CD4-positive, alpha-beta T cell (primary cell): ENCODE measurements around the gene CD2AP. TPM values are rescaled to one million over a fixed set of nuclear protein-coding genes. Genes with fewer than 3 reads are reported as not detected.

Experiments used
- ATAC-seq: fragments of 200-7000 bp; cut with Tn5 transposase; one replicate; pipeline ENCODE4 v1.10.0; 2022; ENCODE audit warnings: mild to moderate bottlenecking; ENCODE audit not compliant: poor library complexity
- CTCF ChIA-PET: fragments of 350-600 bp; sonication (Branson Sonifier 250); formaldehyde crosslinking; loops from one replicate; lab custom pipeline; 2021; ENCODE audit warnings: antibody characterized with exemption, inconsistent platforms; lab: Charles Lee
- POLR2A ChIA-PET: fragments of 350-600 bp; sonication (Branson Sonifier 250); formaldehyde crosslinking; loops from one replicate; lab custom pipeline; 2021; ENCODE audit warnings: antibody characterized with exemption, inconsistent platforms; lab: Charles Lee
- DNase-seq, 14 experiments: peaks; one replicate each; pipeline ENCODE4 v3.0.0-alpha.2; 2013 to 2020; ENCODE audit warnings: mixed read lengths in 2 of 14
- H3K27ac ChIP-seq, 2 donors: one replicate each; pipeline versions ENCODE4 v1.5.1 to v1.7.0; 2013; ENCODE audit warnings: low read length in 2 of 2, low read depth in 1 of 2, mild to moderate bottlenecking in 1 of 2
- H3K27me3 ChIP-seq, 2 experiments: 1 replicate in 1 of 2; 2 replicates in 1 of 2; pipeline versions ENCODE4 v1.6.1 to v1.7.0; 2013; ENCODE audit warnings: low read length in 2 of 2, control low read depth in 1 of 2, mild to moderate bottlenecking in 1 of 2, moderate library complexity in 1 of 2; ENCODE audit not compliant: insufficient read depth in 2 of 2, control insufficient read depth in 1 of 2
- H3K36me3 ChIP-seq: one replicate; pipeline ENCODE4 v1.6.1; 2013; ENCODE audit warnings: low read length, control low read depth; ENCODE audit not compliant: insufficient read depth
- H3K4me1 ChIP-seq: one replicate; pipeline ENCODE4 v1.6.1; 2013; ENCODE audit warnings: low read length, control low read depth; ENCODE audit not compliant: insufficient read depth
- H3K4me3 ChIP-seq: one replicate; pipeline ENCODE4 v1.5.1; 2013; ENCODE audit warnings: mild to moderate bottlenecking, low read length, moderate library complexity
- H3K9me3 ChIP-seq, 2 experiments: 1 replicate in 1 of 2; 2 replicates in 1 of 2; pipeline versions ENCODE4 v1.6.1 to v1.7.0; 2013; ENCODE audit warnings: low read length in 2 of 2, mild to moderate bottlenecking in 2 of 2, control low read depth in 1 of 2, moderate library complexity in 1 of 2; ENCODE audit not compliant: control insufficient read depth in 1 of 2, insufficient read depth in 1 of 2
- H3K27ac Mint-ChIP-seq: one replicate; pipeline ENCODE4 v1.8.0; 2020; ENCODE audit warnings: mixed read lengths
- H3K27me3 Mint-ChIP-seq: one replicate; pipeline ENCODE4 v1.8.0; 2021; ENCODE audit warnings: mixed read lengths
- H3K36me3 Mint-ChIP-seq: one replicate; pipeline ENCODE4 v1.8.0; 2021; ENCODE audit warnings: low read depth, mixed read lengths
- H3K4me1 Mint-ChIP-seq: one replicate; pipeline ENCODE4 v1.8.0; 2021; ENCODE audit warnings: low read depth, mixed read lengths
- H3K4me3 Mint-ChIP-seq: one replicate; pipeline ENCODE4 v1.8.0; 2020; ENCODE audit warnings: mild to moderate bottlenecking, mixed read lengths
- H3K9me3 Mint-ChIP-seq: one replicate; pipeline ENCODE4 v1.8.0; 2020; ENCODE audit warnings: mixed read lengths
- intact Hi-C, 2 experiments: fragments of 100-400 bp; cut with DNase I in 1 of 2; cut with micrococcal nuclease in 1 of 2; formaldehyde crosslinking; loops; one replicate each; pipeline versions ENCODE4 v1.15.1 to v1.9.0; 2023 to 2025; cut with DNase I, micrococcal nuclease
- total RNA-seq, 174 experiments: library from RNA in 2 of 174; stranded (reverse) in 2 of 174; gene quantifications; one replicate each; pipeline ENCODE4 v1.2.3 and lab custom pipeline; 2021 to 2026
- TF ChIP-seq, protein P1 (sequence below): fragments of 200-600 bp; IDR thresholded peaks from one replicate; pipeline ENCODE4 v1.8.0; 2022; ENCODE audit warnings: antibody characterized with exemption, mild to moderate bottlenecking

CD2AP gene
- total RNA-seq, 2 experiments from 2014 or later: 29.4 to 31.3 TPM

DNA sequence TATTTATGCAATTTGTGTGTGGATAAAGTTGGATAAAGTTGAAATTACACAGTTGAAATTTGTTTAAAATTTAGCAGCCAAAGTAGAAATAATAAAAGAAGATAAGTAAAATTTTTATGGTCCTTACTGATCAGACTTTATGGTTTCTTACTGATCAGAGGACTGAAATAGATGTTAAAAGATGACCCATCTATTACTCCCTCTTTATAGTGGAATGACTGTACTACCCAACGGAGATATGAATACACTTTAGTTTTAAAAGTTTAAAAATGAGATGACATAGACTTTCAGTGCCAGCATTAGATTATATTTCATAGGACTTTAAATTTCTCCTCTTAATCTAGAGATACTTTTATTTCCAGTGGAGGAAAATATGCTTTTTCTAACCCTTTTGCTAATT is 121.9 kb downstream of the CD2AP start:
- TF ChIP-seq, protein P1, sequence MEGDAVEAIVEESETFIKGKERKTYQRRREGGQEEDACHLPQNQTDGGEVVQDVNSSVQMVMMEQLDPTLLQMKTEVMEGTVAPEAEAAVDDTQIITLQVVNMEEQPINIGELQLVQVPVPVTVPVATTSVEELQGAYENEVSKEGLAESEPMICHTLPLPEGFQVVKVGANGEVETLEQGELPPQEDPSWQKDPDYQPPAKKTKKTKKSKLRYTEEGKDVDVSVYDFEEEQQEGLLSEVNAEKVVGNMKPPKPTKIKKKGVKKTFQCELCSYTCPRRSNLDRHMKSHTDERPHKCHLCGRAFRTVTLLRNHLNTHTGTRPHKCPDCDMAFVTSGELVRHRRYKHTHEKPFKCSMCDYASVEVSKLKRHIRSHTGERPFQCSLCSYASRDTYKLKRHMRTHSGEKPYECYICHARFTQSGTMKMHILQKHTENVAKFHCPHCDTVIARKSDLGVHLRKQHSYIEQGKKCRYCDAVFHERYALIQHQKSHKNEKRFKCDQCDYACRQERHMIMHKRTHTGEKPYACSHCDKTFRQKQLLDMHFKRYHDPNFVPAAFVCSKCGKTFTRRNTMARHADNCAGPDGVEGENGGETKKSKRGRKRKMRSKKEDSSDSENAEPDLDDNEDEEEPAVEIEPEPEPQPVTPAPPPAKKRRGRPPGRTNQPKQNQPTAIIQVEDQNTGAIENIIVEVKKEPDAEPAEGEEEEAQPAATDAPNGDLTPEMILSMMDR: no peak
- no peak overlapping the region for H3K27ac ChIP-seq
- Mint-ChIP-seq H3K36me3 (peaks cover 64% of the 10 kb centered on the region), H3K27me3 (no peaks in the 10 kb centered on the region), H3K4me3 (no peak overlapping the region), H3K9me3 (no peaks in the 10 kb centered on the region), H3K27ac (no peak overlapping the region), H3K4me1 (no peaks in the 10 kb centered on the region)
- no peaks in the 10 kb centered on the region for H3K4me1 ChIP-seq
- intact Hi-C loops: loop anchor here in 1 of 2 experiments (10.0 kb wide), 1 partner anchor 185 kb away; no protein-coding TSS in a partner anchor
- no peak overlapping the region for H3K4me3 ChIP-seq
- H3K27me3 ChIP-seq: no peaks in the 10 kb centered on the region
- ATAC-seq (no peak), DNase-seq (no peak)
- CTCF ChIA-PET: no interaction called here
- POLR2A ChIA-PET: no interaction called here
- H3K36me3 ChIP-seq: peaks cover 34% of the 10 kb centered on the region
- no peaks in the 10 kb centered on the region for H3K9me3 ChIP-seq

GRCh38 chr6:47603227-47603626 is 125.6 kb downstream of the CD2AP start:
- intact Hi-C loops: no loop called here
- Mint-ChIP-seq H3K4me1 (no peaks in the 10 kb centered on the region), H3K27ac (no peak overlapping the region), H3K9me3 (no peaks in the 10 kb centered on the region), H3K27me3 (no peaks in the 10 kb centered on the region), H3K4me3 (no peak overlapping the region), H3K36me3 (peaks cover 59% of the 10 kb centered on the region)
- CTCF ChIA-PET: no interaction called here
- H3K4me1 ChIP-seq: no peaks in the 10 kb centered on the region
- H3K27ac ChIP-seq: no peak overlapping the region
- TF ChIP-seq, protein P1: no peak
- no peaks in the 10 kb centered on the region for H3K9me3 ChIP-seq
- peaks cover 30% of the 10 kb centered on the region for H3K36me3 ChIP-seq
- H3K27me3 ChIP-seq: no peaks in the 10 kb centered on the region
- no peak for ATAC-seq
- POLR2A ChIA-PET: no interaction called here
- H3K4me3 ChIP-seq: no peak overlapping the region
- no peak for DNase-seq

DNA sequence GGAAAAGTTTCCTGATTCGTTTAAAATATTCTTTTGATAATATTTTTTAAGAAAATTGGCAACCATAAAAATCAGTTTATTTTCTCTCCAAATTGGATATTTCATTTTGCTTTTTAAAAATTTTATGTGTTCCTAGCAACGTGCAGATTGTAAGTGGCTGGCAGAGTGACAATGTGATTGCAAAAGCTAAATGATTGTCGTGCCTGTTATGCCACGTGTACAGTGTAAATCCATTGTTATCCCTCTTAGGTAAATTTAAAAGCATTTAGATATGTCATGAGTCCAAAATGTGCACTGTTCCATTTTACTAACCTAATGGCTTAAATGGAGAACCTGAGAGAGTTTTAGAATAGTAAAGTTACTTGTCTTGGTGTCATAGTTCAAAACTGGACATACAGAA is 126.4 kb downstream of the CD2AP start:
- intact Hi-C loops: no loop called here
- CTCF ChIA-PET: no interaction called here
- no peak for DNase-seq
- POLR2A ChIA-PET: no interaction called here
- no peak overlapping the region for H3K27ac ChIP-seq
- no peaks in the 10 kb centered on the region for H3K4me1 ChIP-seq
- ATAC-seq: no peak
- Mint-ChIP-seq H3K36me3 (peaks cover 62% of the 10 kb centered on the region), H3K4me1 (no peaks in the 10 kb centered on the region), H3K27ac (no peak overlapping the region), H3K9me3 (no peaks in the 10 kb centered on the region), H3K4me3 (no peak overlapping the region), H3K27me3 (no peaks in the 10 kb centered on the region)
- H3K4me3 ChIP-seq: no peak overlapping the region
- no peaks in the 10 kb centered on the region for H3K9me3 ChIP-seq
- H3K36me3 ChIP-seq: peaks cover 33% of the 10 kb centered on the region
- H3K27me3 ChIP-seq: no peaks in the 10 kb centered on the region
- TF ChIP-seq, protein P1: no peak
